ENCODE data around the gene FOSL1. TPM values are rescaled to one million over a fixed set of nuclear protein-coding genes. Genes with fewer than 3 reads are reported as not detected.

The FOSL1 gene
- total RNA-seq, 2 donors from 2014 or later = 4.9 to 6.8 TPM

GRCh38 chr11:65867284-65868071 is 32.7 kb downstream of the FOSL1 start:
- H3K36me3 ChIP-seq = peaks cover 67% of the 10 kb centered on the region
- no peak overlapping the region for H3K27ac ChIP-seq
- TF ChIP-seq CTCF (IDR thresholded peaks at IDR 0.05) = no peak
- H3K4me3 ChIP-seq = no peak overlapping the region
- no peaks in the 10 kb centered on the region for H3K27me3 ChIP-seq
- H3K4me1 ChIP-seq = peaks cover 0 to 36% of the 10 kb centered on the region in 2 donors
- H3K9me3 ChIP-seq = no peaks in the 10 kb centered on the region
- no peak for DNase-seq (ENCODE audit: low spot score)

DNA sequence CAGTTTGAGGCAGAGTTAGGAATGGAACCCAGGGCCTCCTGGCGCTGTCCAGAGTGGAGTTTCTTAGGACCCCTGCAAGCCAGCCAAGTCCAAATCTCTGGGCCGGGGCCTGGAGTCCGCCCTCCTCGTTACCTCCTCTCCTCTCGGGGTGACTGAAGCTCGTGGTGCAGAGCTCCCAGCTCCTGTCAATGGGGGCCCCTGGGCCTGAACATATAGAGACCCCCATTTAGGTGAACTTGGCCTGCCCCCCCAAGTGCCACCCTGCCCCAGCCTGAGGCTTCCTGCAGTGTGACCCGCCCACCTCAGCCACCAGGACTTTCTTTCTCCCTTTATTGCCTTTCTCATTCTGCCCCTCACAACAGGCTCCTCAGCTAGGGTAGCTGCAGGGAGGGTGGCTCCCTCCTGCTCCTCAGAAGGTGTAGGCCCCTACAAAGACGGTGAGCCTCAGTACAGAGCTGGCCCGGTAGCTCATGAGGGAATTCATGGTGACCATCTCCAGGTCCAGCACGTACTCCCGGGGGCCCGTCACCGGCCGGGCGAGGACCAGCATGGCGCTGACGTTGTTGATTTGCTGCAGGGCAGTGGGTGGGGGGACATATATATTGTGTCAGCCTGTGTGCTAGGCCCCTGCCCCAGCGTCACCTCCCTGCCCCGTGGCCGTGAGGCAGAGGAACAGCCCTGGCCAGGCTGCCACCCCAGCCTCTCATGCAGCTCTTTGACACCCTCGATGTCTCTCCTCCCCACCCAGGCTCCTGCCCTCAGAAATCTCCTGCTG is 33.5 kb downstream of the FOSL1 start:
- H3K4me3 ChIP-seq = no peak overlapping the region
- DNase-seq (ENCODE audit: low spot score) = no peak
- peaks cover 75% of the 10 kb centered on the region for H3K36me3 ChIP-seq
- H3K27ac ChIP-seq = no peak overlapping the region
- TF ChIP-seq CTCF (IDR thresholded peaks at IDR 0.05) = no peak
- peaks cover 0 to 40% of the 10 kb centered on the region in 2 donors for H3K4me1 ChIP-seq
- no peaks in the 10 kb centered on the region for H3K9me3 ChIP-seq
- H3K27me3 ChIP-seq = no peaks in the 10 kb centered on the region

DNA sequence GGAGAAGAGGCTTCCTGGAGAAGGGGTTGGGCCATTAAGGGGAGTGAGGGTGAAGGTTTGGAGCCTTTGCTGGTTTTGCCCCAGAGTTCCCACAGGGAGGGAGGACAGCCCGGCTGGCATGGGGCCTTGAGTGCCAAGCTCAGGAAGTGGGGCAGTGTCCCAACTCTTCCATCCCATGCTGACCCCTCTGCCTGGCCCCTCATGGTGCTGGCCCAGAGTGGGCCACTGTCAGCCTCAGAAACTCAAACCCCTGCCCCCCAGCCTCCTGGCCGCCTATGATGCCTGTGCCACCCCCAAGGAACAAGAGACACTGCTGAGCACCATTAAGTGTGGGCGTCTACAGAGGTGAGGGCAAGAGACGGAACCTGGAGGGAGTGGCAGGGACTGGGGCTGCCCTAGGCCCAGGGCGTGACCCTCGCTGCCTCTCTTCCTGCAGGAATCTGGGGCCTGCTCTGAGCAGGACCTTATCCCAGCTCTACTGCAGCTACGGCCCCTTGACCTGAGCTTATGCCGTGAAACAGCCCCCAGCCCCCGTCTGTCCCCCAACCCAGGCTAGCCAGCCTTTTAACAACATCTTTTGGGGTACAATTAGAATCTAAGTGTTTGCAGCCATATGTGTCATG is 34.5 kb downstream of the FOSL1 start:
- no peak for TF ChIP-seq CTCF (IDR thresholded peaks at IDR 0.05)
- H3K4me1 ChIP-seq = peaks cover 0 to 38% of the 10 kb centered on the region in 2 donors

DNA sequence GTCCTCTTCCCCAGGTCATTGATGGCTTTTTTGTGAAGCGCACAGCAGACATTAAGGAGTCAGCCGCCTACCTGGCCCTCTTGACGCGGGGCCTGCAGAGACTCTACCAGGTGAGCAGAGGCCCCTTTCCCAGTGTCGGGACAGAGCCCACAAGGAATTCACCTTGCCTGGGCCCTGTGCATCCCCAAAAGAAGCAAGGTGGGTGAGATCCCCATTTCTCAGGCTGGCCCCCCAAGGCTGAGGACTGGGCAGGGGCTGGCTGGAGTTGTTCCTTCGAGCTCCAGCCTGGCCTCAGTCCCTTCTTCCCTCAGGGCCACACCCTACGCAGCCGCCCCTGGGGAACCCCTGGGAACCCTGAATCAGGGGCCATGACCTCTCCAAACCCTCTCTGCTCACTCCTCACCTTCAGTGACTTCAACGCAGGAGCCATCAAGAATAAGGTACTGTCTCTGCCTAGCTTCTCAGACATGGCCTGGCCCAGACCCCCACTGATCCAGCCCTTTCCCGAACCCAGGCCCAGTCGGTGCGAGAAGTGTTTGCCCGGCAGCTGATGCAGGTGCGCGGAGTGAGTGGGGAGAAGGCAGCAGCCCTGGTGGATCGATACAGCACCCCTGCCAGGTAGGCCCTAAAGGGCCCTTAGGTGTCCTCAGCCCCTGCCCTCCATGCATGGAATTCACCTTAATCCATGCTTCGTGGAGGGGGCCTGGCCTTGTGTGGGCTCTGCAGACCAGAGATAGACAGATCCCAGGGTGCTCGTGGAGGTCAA is 35.3 kb downstream of the FOSL1 start:
- Histone ChIP-seq H3K9me3 (no peaks in the 10 kb centered on the region), H3K27ac (no peak overlapping the region), H3K36me3 (peaks cover 77% of the 10 kb centered on the region), H3K4me1 (peaks cover 0 to 35% of the 10 kb centered on the region in 2 donors), H3K4me3 (no peak overlapping the region), H3K27me3 (no peaks in the 10 kb centered on the region)
- no peak for DNase-seq (ENCODE audit: low spot score)
- TF ChIP-seq CTCF (IDR thresholded peaks at IDR 0.05) = no peak

More for the DNA sequence above, 34.5 kb downstream of the FOSL1 start:
- H3K4me3 ChIP-seq = no peak overlapping the region
- H3K9me3 ChIP-seq = no peaks in the 10 kb centered on the region
- H3K27me3 ChIP-seq = no peaks in the 10 kb centered on the region
- peaks cover 77% of the 10 kb centered on the region for H3K36me3 ChIP-seq
- no peak for DNase-seq (ENCODE audit: low spot score)
- no peak overlapping the region for H3K27ac ChIP-seq

GRCh38 chr11:65863889-65864705 is 36.1 kb downstream of the FOSL1 start:
- Histone ChIP-seq H3K4me3 (no peak overlapping the region), H3K27ac (no peak overlapping the region), H3K4me1 (peaks cover 0 to 39% of the 10 kb centered on the region in 2 donors), H3K36me3 (peaks cover 70% of the 10 kb centered on the region), H3K27me3 (no peaks in the 10 kb centered on the region), H3K9me3 (no peaks in the 10 kb centered on the region)
- TF ChIP-seq CTCF (IDR thresholded peaks at IDR 0.05) = no peak
- no peak for DNase-seq (ENCODE audit: low spot score)
